Measurements from ENCODE around the gene LAGE3. TPM values are rescaled to one million over a fixed set of nuclear protein-coding genes. Genes with fewer than 3 reads are reported as not detected.

The LAGE3 gene
- total RNA-seq, 1 experiment from 2014 or later: 21.1 TPM

DNA sequence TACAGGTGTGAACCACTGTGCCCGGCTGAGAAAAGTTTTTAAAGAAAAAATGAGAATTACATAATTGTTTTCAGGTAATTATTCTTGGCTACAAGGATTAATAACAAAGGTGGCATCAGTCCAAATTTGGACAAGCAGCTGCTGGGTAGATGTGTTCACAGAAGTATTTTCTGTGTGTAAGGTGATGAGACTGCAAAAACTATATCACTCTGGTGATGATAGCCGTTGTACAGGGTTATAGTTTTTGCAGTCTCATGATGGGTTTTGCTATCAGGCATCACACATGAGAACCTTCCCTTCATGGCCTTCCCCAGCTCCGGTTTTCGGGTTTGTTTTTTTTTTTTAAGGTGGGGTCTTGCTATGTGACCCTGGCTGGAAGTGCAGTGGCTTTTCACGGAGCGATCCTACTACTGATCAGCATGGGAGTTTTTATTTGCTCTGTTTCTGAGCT is 16.4 kb upstream of the LAGE3 start:
- BruUV-seq (replicated peaks): no TSS peak
- Mint-ChIP-seq H3K4me3 (ENCODE audit: unreplicated experiment) (no peak overlapping the region), H3K36me3 (ENCODE audit: insufficient read depth, unreplicated experiment) (no peaks in the 10 kb centered on the region), H3K27me3 (ENCODE audit: insufficient read depth, unreplicated experiment) (peaks cover 23% of the 10 kb centered on the region), H3K27ac (ENCODE audit: low read depth, unreplicated experiment) (no peak overlapping the region), H3K4me1 (ENCODE audit: insufficient read depth, unreplicated experiment) (no peaks in the 10 kb centered on the region), H3K9me3 (ENCODE audit: unreplicated experiment) (no peaks in the 10 kb centered on the region)
- CTCF ChIA-PET: interaction anchor here (0.6 to 0.7 kb wide), 3 partner anchors 15 to 66 kb away, joined by 3 read pairs; no protein-coding TSS in a partner anchor
- TF ChIP-seq, protein P1, sequence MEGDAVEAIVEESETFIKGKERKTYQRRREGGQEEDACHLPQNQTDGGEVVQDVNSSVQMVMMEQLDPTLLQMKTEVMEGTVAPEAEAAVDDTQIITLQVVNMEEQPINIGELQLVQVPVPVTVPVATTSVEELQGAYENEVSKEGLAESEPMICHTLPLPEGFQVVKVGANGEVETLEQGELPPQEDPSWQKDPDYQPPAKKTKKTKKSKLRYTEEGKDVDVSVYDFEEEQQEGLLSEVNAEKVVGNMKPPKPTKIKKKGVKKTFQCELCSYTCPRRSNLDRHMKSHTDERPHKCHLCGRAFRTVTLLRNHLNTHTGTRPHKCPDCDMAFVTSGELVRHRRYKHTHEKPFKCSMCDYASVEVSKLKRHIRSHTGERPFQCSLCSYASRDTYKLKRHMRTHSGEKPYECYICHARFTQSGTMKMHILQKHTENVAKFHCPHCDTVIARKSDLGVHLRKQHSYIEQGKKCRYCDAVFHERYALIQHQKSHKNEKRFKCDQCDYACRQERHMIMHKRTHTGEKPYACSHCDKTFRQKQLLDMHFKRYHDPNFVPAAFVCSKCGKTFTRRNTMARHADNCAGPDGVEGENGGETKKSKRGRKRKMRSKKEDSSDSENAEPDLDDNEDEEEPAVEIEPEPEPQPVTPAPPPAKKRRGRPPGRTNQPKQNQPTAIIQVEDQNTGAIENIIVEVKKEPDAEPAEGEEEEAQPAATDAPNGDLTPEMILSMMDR (IDR thresholded peaks at IDR 0.05; ENCODE audit: unreplicated experiment): no peak
- DNase-seq (ENCODE audit: unreplicated experiment): no peak
- intact Hi-C loops (cut with micrococcal nuclease): no loop called here
- POLR2A ChIA-PET: no interaction called here

DNA sequence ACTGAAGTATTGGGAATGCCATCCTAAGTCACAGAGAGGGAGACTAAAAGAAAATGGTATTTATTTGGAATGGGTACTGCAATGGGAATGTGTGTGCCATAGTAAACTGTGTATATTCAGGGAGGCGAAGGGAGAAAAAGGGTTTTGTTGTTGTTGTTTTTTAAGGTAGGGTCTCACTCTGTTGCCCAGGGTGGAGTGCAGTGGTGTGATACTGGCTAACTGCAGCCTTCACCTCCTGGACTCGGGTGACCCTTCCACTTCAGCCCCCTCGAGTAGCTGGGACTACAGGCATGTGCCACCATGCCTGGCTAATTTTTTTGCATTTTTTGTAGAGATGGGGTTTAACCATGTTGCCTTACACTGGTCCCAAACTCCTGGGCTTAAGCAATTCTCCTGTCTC is 15.6 kb upstream of the LAGE3 start:
- TF ChIP-seq, protein P1 (IDR thresholded peaks at IDR 0.05; ENCODE audit: unreplicated experiment): no peak
- Mint-ChIP-seq H3K27ac (ENCODE audit: low read depth, unreplicated experiment) (no peak overlapping the region), H3K36me3 (ENCODE audit: insufficient read depth, unreplicated experiment) (no peaks in the 10 kb centered on the region), H3K4me1 (ENCODE audit: insufficient read depth, unreplicated experiment) (no peaks in the 10 kb centered on the region), H3K27me3 (ENCODE audit: insufficient read depth, unreplicated experiment) (peaks cover 23% of the 10 kb centered on the region), H3K9me3 (ENCODE audit: unreplicated experiment) (no peaks in the 10 kb centered on the region), H3K4me3 (ENCODE audit: unreplicated experiment) (no peak overlapping the region)
- CTCF ChIA-PET: interaction anchor here (0.6 kb wide), 1 partner anchor 16 kb away, joined by 3 read pairs; no protein-coding TSS in a partner anchor
- BruUV-seq (replicated peaks): no TSS peak
- intact Hi-C loops (cut with micrococcal nuclease): no loop called here
- no peak for DNase-seq (ENCODE audit: unreplicated experiment)
- POLR2A ChIA-PET: no interaction called here

DNA sequence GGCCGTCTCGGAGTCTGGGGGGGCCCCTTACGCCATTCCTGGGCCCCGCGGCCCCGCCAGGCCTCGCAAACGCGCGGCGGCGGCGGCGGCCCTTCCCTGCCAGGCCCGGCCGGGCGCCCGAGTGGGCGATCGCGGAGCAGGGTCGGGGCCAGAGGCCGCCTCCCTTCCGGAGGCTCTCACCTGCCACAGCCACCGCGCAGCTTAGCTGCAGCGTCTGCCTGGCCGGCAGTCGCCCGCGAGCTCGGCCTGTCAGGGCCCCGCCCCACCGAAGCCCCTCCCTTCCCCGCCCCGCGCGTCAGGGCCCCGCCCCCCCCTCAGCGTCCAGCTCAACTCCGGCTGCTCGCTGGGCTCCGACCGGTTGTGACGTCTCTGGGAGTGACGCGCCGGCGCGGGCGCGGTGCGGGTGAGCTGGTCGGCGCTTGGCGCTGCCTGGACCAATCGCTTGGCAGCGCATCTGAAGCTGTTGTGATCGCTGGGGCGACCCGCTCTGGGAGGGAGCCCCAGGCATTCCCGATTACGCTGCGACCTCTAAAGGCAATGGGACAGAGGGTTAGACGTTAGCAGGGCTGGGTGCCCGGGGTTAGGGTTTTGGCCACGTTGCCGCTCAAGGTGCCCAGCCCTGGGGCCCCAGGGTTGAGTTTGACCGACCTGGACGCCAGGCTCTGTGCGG is 11.5 kb upstream of the LAGE3 start, which contains the start of gene SLC10A3:
TSS of gene SLC10A3 (minus strand) at position 216 of the 670 bp plus-strand sequence. CDS start 1,689 bp downstream, outside the sequence.
- no peaks in the 10 kb centered on the region for H3K9me3 Mint-ChIP-seq (ENCODE audit: unreplicated experiment)
- intact Hi-C loops (cut with micrococcal nuclease): no loop called here
- CTCF ChIA-PET: interaction anchor here (0.7 to 1.9 kb wide), 3 partner anchors 36 to 117 kb away, joined by 4 to 9 read pairs (median 5); no protein-coding TSS in a partner anchor

DNA sequence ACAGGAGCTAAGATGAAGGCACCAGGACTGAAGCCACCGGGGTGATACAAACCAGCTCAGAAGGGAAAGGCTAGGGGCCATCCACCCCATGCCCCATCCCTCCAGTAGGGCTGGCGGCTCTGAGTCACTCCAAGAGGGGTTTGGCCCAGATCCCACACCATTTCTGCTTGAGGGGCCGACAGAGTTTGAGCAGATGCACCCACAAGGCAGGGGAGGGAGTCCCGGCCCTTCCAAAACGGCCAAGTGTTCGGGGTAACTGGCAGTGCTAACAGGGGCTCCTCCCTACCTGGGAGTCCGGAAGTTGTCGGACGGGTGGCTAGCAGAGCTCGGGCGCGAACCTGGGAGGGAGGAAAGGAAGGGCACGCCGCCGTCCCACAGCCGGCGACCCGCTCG is 10.9 kb upstream of the LAGE3 start:
- Mint-ChIP-seq H3K36me3 (ENCODE audit: insufficient read depth, unreplicated experiment) (peaks cover 10% of the 10 kb centered on the region), H3K27me3 (ENCODE audit: insufficient read depth, unreplicated experiment) (peaks cover 10% of the 10 kb centered on the region), H3K4me3 (ENCODE audit: unreplicated experiment) (peak overlapping the region; percentile 76), H3K27ac (ENCODE audit: low read depth, unreplicated experiment) (peak overlapping the region; percentile 83), H3K4me1 (ENCODE audit: insufficient read depth, unreplicated experiment) (no peaks in the 10 kb centered on the region), H3K9me3 (ENCODE audit: unreplicated experiment) (no peaks in the 10 kb centered on the region)
- ChIA-PET CTCF (interaction anchor here (0.7 to 1.9 kb wide), 3 partner anchors 37 to 117 kb away, joined by 3 to 9 read pairs (median 5); no protein-coding TSS in a partner anchor), POLR2A (interaction anchor here (0.6 to 3.2 kb wide), 21 partner anchors 10 to 567 kb away, joined by 3 to 48 read pairs (median 6); partner anchors contain the start of genes ATP6AP1, FAM3A, LAGE3 and PLXNA3)
- BruUV-seq (replicated peaks): no TSS peak
- DNase-seq (ENCODE audit: unreplicated experiment): peak; percentile 47
- TF ChIP-seq, protein P1 (IDR thresholded peaks at IDR 0.05; ENCODE audit: unreplicated experiment): no peak
- intact Hi-C loops (cut with micrococcal nuclease): no loop called here

More for the DNA sequence above, 11.5 kb upstream of the LAGE3 start, which contains the start of gene SLC10A3:
- H3K36me3 Mint-ChIP-seq (ENCODE audit: insufficient read depth, unreplicated experiment): peaks cover 10% of the 10 kb centered on the region
- DNase-seq (ENCODE audit: unreplicated experiment): peak; percentile 85
- H3K4me1 Mint-ChIP-seq (ENCODE audit: insufficient read depth, unreplicated experiment): no peaks in the 10 kb centered on the region
- peak within 1 kb of the TSS; percentile 83 for H3K27ac Mint-ChIP-seq (ENCODE audit: low read depth, unreplicated experiment)
- BruUV-seq (replicated peaks): no TSS peak
- H3K27me3 Mint-ChIP-seq (ENCODE audit: insufficient read depth, unreplicated experiment): peaks cover 11% of the 10 kb centered on the region
- POLR2A ChIA-PET: interaction anchor here (0.6 to 3.2 kb wide), 19 partner anchors 9 to 566 kb away, joined by 3 to 48 read pairs (median 6); partner anchors contain the start of genes ATP6AP1, FAM3A, LAGE3 and PLXNA3
- TF ChIP-seq, protein P1 (IDR thresholded peaks at IDR 0.05; ENCODE audit: unreplicated experiment): no peak
- H3K4me3 Mint-ChIP-seq (ENCODE audit: unreplicated experiment): peak within 1 kb of the TSS; percentile 76

All from MCF 10A (cell line).